Measurements from ENCODE around the gene SLC7A9. TPM values are rescaled to one million over a fixed set of nuclear protein-coding genes. Genes with fewer than 3 reads are reported as not detected.

Gene SLC7A9
- total and polyA plus RNA-seq, 4 donors: 6.8 to 16.3 (median 9.8) TPM

DNA sequence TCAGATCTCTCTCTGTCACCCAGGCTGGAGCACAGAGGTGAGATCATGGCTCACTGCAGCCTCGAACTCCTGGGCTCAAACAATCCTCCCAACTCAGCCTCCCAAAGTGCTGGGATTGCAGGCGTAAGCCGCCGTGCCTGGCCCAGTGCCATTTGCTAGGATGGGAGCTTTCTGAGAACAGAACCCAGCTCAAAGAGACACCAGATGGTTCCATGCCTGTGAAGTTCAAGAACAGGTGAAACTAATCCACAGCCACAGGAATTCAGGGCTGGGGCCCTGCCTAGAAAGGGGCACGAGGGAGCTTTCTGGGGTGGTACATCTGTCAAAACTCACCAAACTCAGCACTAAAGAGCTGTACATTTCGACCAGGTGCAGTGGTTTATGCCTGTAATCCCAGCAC lies 4.2 kb downstream of the SLC7A9 start:
- H3K27ac ChIP-seq (ENCODE audit: low read depth in 1 of 2, low read length in 2 of 2): no peak overlapping the region
- no peak for TF ChIP-seq FOXA2 (IDR thresholded peaks at IDR 0.05)
- no peak for TF ChIP-seq FOXA1 (IDR thresholded peaks at IDR 0.05)
- no peak for TF ChIP-seq JUND (IDR thresholded peaks at IDR 0.05)
- TF ChIP-seq RXRA (IDR thresholded peaks at IDR 0.05): no peak
- H3K4me1 ChIP-seq (ENCODE audit: control insufficient read depth in 4 of 4, insufficient read depth in 4 of 4, low read length in 3 of 4): peaks cover 2 to 14% (median 6%) of the 10 kb centered on the region in 4 donors
- no peaks in the 10 kb centered on the region for H3K27me3 ChIP-seq (ENCODE audit: control insufficient read depth in 4 of 4, insufficient read depth in 4 of 4, low read length in 3 of 4)
- H3K9ac ChIP-seq (ENCODE audit: low read depth in 1 of 2, low read length in 2 of 2): no peak overlapping the region
- no peaks in the 10 kb centered on the region for H3K9me3 ChIP-seq (ENCODE audit: control insufficient read depth in 4 of 4, low read length in 3 of 4)
- peaks cover 3 to 17% (median 11%) of the 10 kb centered on the region in 4 donors for H3K36me3 ChIP-seq (ENCODE audit: control insufficient read depth in 4 of 4, insufficient read depth in 3 of 4, low read depth in 1 of 4, low read length in 3 of 4)
- WGBS: 93% methylated on average over 6 of the region's 6 CpGs
- no peak for DNase-seq (ENCODE audit: low spot score)
- no peak overlapping the region for H3K4me3 ChIP-seq (ENCODE audit: low read depth in 1 of 3, low read length in 3 of 3)

DNA sequence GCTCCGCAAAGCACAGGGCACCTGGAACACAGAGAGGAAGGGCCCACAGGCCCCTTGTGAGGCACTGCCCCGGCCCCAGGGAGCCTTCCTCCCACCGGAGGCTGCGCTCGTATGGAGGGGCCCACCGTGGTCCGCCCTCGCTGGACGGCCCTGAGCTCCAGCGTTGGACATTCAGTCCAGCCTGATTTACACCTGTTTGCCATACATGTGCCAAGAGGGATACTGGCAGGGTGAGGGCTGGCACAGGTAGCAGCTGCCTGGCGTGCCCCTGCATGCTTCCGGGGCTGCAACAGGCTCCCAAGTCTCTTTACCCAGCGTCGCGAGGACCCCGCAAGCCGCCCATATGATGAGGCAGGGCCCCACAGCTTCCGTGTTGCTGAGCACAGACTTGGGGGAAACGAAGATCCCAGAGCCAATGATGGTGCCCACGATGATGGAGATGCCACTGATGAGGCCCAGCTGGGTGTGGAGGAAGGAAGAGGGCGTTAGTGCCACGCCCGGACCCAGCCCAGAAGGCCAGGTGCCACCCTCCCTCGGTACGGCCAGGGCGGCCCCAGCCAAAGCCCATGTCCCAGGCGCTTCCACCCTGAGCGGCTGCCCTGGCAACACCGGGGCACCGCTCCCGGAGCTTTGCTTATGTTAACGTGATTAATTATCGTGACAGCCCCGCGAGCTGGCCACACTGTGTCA lies 5.1 kb downstream of the SLC7A9 start:
- Histone ChIP-seq H3K9ac (ENCODE audit: low read depth in 1 of 2, low read length in 2 of 2) (no peak overlapping the region), H3K27me3 (ENCODE audit: control insufficient read depth in 4 of 4, insufficient read depth in 4 of 4, low read length in 3 of 4) (no peaks in the 10 kb centered on the region), H3K4me3 (ENCODE audit: low read depth in 1 of 3, low read length in 3 of 3) (no peak overlapping the region), H3K27ac (ENCODE audit: low read depth in 1 of 2, low read length in 2 of 2) (no peak overlapping the region), H3K36me3 (ENCODE audit: control insufficient read depth in 4 of 4, insufficient read depth in 3 of 4, low read depth in 1 of 4, low read length in 3 of 4) (peaks cover 7 to 24% (median 17%) of the 10 kb centered on the region in 4 donors), H3K4me1 (ENCODE audit: control insufficient read depth in 4 of 4, insufficient read depth in 4 of 4, low read length in 3 of 4) (peaks cover 0 to 8% (median 1%) of the 10 kb centered on the region in 4 donors), H3K9me3 (ENCODE audit: control insufficient read depth in 4 of 4, low read length in 3 of 4) (no peaks in the 10 kb centered on the region)
- no peak for TF ChIP-seq HNF4A (conservative IDR thresholded peaks at IDR 0.05)
- TF ChIP-seq YY1 (IDR thresholded peaks at IDR 0.05): no peak
- no peak for TF ChIP-seq SP1 (IDR thresholded peaks at IDR 0.05)
- TF ChIP-seq, protein P1, sequence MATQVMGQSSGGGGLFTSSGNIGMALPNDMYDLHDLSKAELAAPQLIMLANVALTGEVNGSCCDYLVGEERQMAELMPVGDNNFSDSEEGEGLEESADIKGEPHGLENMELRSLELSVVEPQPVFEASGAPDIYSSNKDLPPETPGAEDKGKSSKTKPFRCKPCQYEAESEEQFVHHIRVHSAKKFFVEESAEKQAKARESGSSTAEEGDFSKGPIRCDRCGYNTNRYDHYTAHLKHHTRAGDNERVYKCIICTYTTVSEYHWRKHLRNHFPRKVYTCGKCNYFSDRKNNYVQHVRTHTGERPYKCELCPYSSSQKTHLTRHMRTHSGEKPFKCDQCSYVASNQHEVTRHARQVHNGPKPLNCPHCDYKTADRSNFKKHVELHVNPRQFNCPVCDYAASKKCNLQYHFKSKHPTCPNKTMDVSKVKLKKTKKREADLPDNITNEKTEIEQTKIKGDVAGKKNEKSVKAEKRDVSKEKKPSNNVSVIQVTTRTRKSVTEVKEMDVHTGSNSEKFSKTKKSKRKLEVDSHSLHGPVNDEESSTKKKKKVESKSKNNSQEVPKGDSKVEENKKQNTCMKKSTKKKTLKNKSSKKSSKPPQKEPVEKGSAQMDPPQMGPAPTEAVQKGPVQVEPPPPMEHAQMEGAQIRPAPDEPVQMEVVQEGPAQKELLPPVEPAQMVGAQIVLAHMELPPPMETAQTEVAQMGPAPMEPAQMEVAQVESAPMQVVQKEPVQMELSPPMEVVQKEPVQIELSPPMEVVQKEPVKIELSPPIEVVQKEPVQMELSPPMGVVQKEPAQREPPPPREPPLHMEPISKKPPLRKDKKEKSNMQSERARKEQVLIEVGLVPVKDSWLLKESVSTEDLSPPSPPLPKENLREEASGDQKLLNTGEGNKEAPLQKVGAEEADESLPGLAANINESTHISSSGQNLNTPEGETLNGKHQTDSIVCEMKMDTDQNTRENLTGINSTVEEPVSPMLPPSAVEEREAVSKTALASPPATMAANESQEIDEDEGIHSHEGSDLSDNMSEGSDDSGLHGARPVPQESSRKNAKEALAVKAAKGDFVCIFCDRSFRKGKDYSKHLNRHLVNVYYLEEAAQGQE (IDR thresholded peaks at IDR 0.05): no peak
- TF ChIP-seq, protein P2, sequence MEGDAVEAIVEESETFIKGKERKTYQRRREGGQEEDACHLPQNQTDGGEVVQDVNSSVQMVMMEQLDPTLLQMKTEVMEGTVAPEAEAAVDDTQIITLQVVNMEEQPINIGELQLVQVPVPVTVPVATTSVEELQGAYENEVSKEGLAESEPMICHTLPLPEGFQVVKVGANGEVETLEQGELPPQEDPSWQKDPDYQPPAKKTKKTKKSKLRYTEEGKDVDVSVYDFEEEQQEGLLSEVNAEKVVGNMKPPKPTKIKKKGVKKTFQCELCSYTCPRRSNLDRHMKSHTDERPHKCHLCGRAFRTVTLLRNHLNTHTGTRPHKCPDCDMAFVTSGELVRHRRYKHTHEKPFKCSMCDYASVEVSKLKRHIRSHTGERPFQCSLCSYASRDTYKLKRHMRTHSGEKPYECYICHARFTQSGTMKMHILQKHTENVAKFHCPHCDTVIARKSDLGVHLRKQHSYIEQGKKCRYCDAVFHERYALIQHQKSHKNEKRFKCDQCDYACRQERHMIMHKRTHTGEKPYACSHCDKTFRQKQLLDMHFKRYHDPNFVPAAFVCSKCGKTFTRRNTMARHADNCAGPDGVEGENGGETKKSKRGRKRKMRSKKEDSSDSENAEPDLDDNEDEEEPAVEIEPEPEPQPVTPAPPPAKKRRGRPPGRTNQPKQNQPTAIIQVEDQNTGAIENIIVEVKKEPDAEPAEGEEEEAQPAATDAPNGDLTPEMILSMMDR (IDR thresholded peaks at IDR 0.05; ENCODE audit: low read depth, low read length, missing input control): no peak
- TF ChIP-seq HNF4G (IDR thresholded peaks at IDR 0.05): no peak
- 91% methylated on average over 35 of the region's 35 CpGs for WGBS
- no peak for DNase-seq (ENCODE audit: low spot score)

DNA sequence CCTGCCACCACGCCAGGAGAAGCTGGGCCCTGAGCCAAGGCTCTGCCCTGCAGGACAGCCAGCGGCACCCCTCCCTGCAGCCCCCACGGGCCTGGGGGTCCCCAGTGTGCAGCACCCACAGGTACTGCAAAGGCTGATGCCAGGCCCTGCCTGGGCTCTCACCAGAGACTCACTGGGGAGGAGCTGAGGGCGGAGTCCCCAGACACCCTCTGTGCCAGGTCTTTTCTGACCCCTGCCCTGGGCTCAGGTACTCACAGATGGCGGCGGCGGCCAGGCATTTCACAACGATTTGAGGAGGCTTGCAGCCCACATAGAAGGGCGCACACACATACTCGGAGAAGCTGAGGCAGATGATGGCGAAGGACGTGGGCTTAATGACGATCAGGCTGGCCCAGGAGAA lies 5.7 kb downstream of the SLC7A9 start:
- no peaks in the 10 kb centered on the region for H3K9me3 ChIP-seq (ENCODE audit: control insufficient read depth in 4 of 4, low read length in 3 of 4)
- H3K27me3 ChIP-seq (ENCODE audit: control insufficient read depth in 4 of 4, insufficient read depth in 4 of 4, low read length in 3 of 4): no peaks in the 10 kb centered on the region
- no peak overlapping the region for H3K27ac ChIP-seq (ENCODE audit: low read depth in 1 of 2, low read length in 2 of 2)
- DNase-seq (ENCODE audit: low spot score): no peak
- no peak overlapping the region for H3K4me3 ChIP-seq (ENCODE audit: low read depth in 1 of 3, low read length in 3 of 3)
- peaks cover 7 to 27% (median 17%) of the 10 kb centered on the region in 4 donors for H3K36me3 ChIP-seq (ENCODE audit: control insufficient read depth in 4 of 4, insufficient read depth in 3 of 4, low read depth in 1 of 4, low read length in 3 of 4)
- H3K9ac ChIP-seq (ENCODE audit: low read depth in 1 of 2, low read length in 2 of 2): no peak overlapping the region
- peaks cover 0 to 8% (median 1%) of the 10 kb centered on the region in 4 donors for H3K4me1 ChIP-seq (ENCODE audit: control insufficient read depth in 4 of 4, insufficient read depth in 4 of 4, low read length in 3 of 4)
- WGBS: 91% methylated on average over 13 of the region's 13 CpGs
- TF ChIP-seq, protein P3, sequence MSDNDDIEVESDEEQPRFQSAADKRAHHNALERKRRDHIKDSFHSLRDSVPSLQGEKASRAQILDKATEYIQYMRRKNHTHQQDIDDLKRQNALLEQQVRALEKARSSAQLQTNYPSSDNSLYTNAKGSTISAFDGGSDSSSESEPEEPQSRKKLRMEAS (IDR thresholded peaks at IDR 0.05): no peak
- TF ChIP-seq FOXA1 (IDR thresholded peaks at IDR 0.05) (no peak), HNF4G (IDR thresholded peaks at IDR 0.05) (no peak), JUND (IDR thresholded peaks at IDR 0.05) (no peak), GABPA (IDR thresholded peaks at IDR 0.05 in 1 of 2, conservative IDR thresholded peaks at IDR 0.05 in 1 of 2) (no peak), RAD21 (IDR thresholded peaks at IDR 0.05) (no peak), SP1 (IDR thresholded peaks at IDR 0.05) (no peak), RXRA (IDR thresholded peaks at IDR 0.05) (no peak)
- TF ChIP-seq, protein P4, sequence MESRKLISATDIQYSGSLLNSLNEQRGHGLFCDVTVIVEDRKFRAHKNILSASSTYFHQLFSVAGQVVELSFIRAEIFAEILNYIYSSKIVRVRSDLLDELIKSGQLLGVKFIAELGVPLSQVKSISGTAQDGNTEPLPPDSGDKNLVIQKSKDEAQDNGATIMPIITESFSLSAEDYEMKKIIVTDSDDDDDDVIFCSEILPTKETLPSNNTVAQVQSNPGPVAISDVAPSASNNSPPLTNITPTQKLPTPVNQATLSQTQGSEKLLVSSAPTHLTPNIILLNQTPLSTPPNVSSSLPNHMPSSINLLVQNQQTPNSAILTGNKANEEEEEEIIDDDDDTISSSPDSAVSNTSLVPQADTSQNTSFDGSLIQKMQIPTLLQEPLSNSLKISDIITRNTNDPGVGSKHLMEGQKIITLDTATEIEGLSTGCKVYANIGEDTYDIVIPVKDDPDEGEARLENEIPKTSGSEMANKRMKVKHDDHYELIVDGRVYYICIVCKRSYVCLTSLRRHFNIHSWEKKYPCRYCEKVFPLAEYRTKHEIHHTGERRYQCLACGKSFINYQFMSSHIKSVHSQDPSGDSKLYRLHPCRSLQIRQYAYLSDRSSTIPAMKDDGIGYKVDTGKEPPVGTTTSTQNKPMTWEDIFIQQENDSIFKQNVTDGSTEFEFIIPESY (IDR thresholded peaks at IDR 0.05): no peak

All from liver (tissue), 9 donors.